ENCODE results near the gene HECW1.

DNA sequence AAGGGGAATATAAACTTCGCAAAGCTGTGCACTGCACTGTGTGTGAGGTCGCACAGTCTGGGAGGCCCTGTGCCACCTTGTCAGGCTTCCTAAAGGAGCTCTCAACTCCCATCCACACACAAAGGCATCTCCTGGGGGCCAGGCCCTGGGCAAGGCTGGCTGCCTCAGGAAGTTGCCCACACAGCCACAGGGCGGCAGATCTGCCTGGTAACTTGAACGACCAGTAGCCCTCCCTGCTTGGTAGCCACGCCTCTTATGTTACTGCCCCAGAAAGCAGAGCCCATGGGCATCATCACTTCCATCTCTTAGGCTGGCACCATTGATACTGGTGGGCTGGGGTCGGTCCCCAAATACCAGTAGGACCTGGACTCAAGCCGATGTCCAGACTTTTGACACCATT is 82.8 kb downstream of the HECW1 start:
- TF ChIP-seq, protein P1, sequence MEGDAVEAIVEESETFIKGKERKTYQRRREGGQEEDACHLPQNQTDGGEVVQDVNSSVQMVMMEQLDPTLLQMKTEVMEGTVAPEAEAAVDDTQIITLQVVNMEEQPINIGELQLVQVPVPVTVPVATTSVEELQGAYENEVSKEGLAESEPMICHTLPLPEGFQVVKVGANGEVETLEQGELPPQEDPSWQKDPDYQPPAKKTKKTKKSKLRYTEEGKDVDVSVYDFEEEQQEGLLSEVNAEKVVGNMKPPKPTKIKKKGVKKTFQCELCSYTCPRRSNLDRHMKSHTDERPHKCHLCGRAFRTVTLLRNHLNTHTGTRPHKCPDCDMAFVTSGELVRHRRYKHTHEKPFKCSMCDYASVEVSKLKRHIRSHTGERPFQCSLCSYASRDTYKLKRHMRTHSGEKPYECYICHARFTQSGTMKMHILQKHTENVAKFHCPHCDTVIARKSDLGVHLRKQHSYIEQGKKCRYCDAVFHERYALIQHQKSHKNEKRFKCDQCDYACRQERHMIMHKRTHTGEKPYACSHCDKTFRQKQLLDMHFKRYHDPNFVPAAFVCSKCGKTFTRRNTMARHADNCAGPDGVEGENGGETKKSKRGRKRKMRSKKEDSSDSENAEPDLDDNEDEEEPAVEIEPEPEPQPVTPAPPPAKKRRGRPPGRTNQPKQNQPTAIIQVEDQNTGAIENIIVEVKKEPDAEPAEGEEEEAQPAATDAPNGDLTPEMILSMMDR (IDR thresholded peaks at IDR 0.05 in 4 of 5, conservative IDR thresholded peaks at IDR 0.05 in 1 of 5): no peak
- no peak for TF ChIP-seq POLR2A (IDR thresholded peaks at IDR 0.05)
